B cell (primary cell): ENCODE measurements around the gene F8. TPM values are rescaled to one million over a fixed set of nuclear protein-coding genes. Genes with fewer than 3 reads are reported as not detected.
"Not testable (repeated sequence)": the region's sequence is repeated elsewhere in the genome, so short reads cannot be mapped to it uniquely, and the experiment has no call there.

Source experiments
- ATAC-seq: fragments of 200-7000 bp; cut with Tn5 transposase; one replicate; pipeline ENCODE4 v1.10.0; 2021; ENCODE audit warnings: low read depth, mild to moderate bottlenecking, moderate number of reproducible peaks, moderate library complexity
- CTCF ChIA-PET: fragments of 350-600 bp; sonication (Branson Sonifier 250); formaldehyde crosslinking; loops from one replicate; lab custom pipeline; 2021; ENCODE audit warnings: antibody characterized with exemption, inconsistent platforms; lab: Charles Lee
- POLR2A ChIA-PET: fragments of 350-600 bp; sonication (Branson Sonifier 250); formaldehyde crosslinking; loops from one replicate; lab custom pipeline; 2021; ENCODE audit warnings: antibody characterized with exemption; lab: Charles Lee
- DNase-seq: peaks from one replicate; pipeline ENCODE4 v3.0.0; 2013
- H2AFZ ChIP-seq: 2 replicates; pipeline ENCODE4 v1.6.1; 2012; ENCODE audit warnings: mild to moderate bottlenecking, low read depth, low read length; ENCODE audit not compliant: insufficient read depth, poor library complexity, severe bottlenecking
- H3K27ac ChIP-seq, 2 donors: 1 replicate in 1 of 2; 2 replicates in 1 of 2; pipeline ENCODE4 v1.5.1; 2012 to 2013; ENCODE audit warnings: low read length in 2 of 2, mild to moderate bottlenecking in 2 of 2, moderate library complexity in 1 of 2
- H3K27me3 ChIP-seq, 4 experiments: fragments of 200-600 bp in 1 of 4; sonication (generic) in 1 of 4; replicated peaks in 1 of 4; 1 replicate in 2 of 4; 2 replicates in 2 of 4; pipeline versions ENCODE4 v1.6.1 to v1.7.0; 2013 to 2016; ENCODE audit warnings: low read length in 3 of 4, mild to moderate bottlenecking in 2 of 4, mixed read lengths in 1 of 4, moderate library complexity in 1 of 4; ENCODE audit not compliant: insufficient read depth in 4 of 4, control insufficient read depth in 3 of 4; ENCODE audit errors: control extremely low read depth in 1 of 4
- H3K36me3 ChIP-seq, 2 experiments: replicated peaks in 1 of 2; 1 replicate in 1 of 2; 2 replicates in 1 of 2; pipeline versions ENCODE4 v1.6.1 to v1.7.1; 2013; ENCODE audit warnings: low read length in 1 of 2; ENCODE audit not compliant: insufficient read depth in 2 of 2, control insufficient read depth in 1 of 2; ENCODE audit errors: control extremely low read depth in 1 of 2, extremely low read depth in 1 of 2
- H3K4me1 ChIP-seq, 2 donors: fragments of 200-600 bp in 1 of 2; sonication (generic) in 1 of 2; 1 replicate in 1 of 2; 2 replicates in 1 of 2; pipeline versions ENCODE4 v1.5.1 to v1.6.1; 2013 to 2017; ENCODE audit warnings: low read length in 2 of 2; ENCODE audit not compliant: control insufficient read depth in 2 of 2, insufficient read depth in 2 of 2
- H3K4me2 ChIP-seq: replicated peaks from 2 replicates; pipeline ENCODE3; 2012; ENCODE audit warnings: mild to moderate bottlenecking, low read depth, low read length; ENCODE audit not compliant: poor library complexity, severe bottlenecking
- H3K4me3 ChIP-seq, 5 experiments: fragments of 200-600 bp in 1 of 5; sonication (generic) in 1 of 5; 1 replicate in 3 of 5; 2 replicates in 2 of 5; pipeline versions ENCODE4 v1.5.1 to v1.7.0; 2011 to 2016; ENCODE audit warnings: low read length in 4 of 5, mild to moderate bottlenecking in 4 of 5, low read depth in 2 of 5, control low read depth in 1 of 5, moderate library complexity in 1 of 5; ENCODE audit not compliant: insufficient read depth in 1 of 5; ENCODE audit errors: control extremely low read depth in 1 of 5, extremely low read depth in 1 of 5
- H3K79me2 ChIP-seq: fragments of 200-600 bp; sonication (generic); one replicate; pipeline ENCODE4 v1.6.0; 2016; ENCODE audit warnings: low read length; ENCODE audit not compliant: control insufficient read depth, insufficient read depth
- H3K9ac ChIP-seq: fragments of 200-600 bp; sonication (generic); 2 replicates; pipeline ENCODE4 v1.6.1; 2017; ENCODE audit warnings: mild to moderate bottlenecking, low read length, moderate library complexity
- H3K9me3 ChIP-seq, 3 donors: one replicate each; pipeline versions ENCODE4 v1.6.1 to v1.7.1; 2013; ENCODE audit warnings: low read length in 2 of 3; ENCODE audit not compliant: control insufficient read depth in 2 of 3, insufficient read depth in 1 of 3; ENCODE audit errors: control extremely low read depth in 1 of 3
- H4K20me1 ChIP-seq: 2 replicates; pipeline ENCODE4 v1.6.0; 2012; ENCODE audit warnings: mild to moderate bottlenecking, low read length; ENCODE audit not compliant: insufficient read depth, control insufficient read depth, poor library complexity, severe bottlenecking
- H3K27ac Mint-ChIP-seq: one replicate; pipeline ENCODE4 v1.8.0; 2021; ENCODE audit warnings: mixed read lengths
- H3K27me3 Mint-ChIP-seq: one replicate; pipeline ENCODE4 v1.8.0; 2021; ENCODE audit warnings: mixed read lengths
- H3K4me1 Mint-ChIP-seq: one replicate; pipeline ENCODE4 v1.8.0; 2021; ENCODE audit warnings: mixed read lengths
- H3K4me3 Mint-ChIP-seq: one replicate; pipeline ENCODE4 v1.8.0; 2021; ENCODE audit warnings: mixed read lengths
- H3K9me3 Mint-ChIP-seq: one replicate; pipeline ENCODE4 v1.8.0; 2022; ENCODE audit warnings: mixed read lengths; ENCODE audit not compliant: insufficient read depth
- CTCF ChIP-seq: fragments of 200-600 bp; IDR thresholded peaks from one replicate; pipeline ENCODE4 v1.8.0; 2022; ENCODE audit warnings: antibody characterized with exemption, mild to moderate bottlenecking
- EZH2 ChIP-seq: IDR thresholded peaks from 2 replicates; pipeline ENCODE4 v1.6.1; 2012; ENCODE audit warnings: borderline replicate concordance, low read depth, mild to moderate bottlenecking, moderate library complexity, low read length; ENCODE audit not compliant: insufficient read depth, poor library complexity, severe bottlenecking
- WGBS: methylation state at CpG from one replicate; pipeline ENCODE4 v1.1.5; 2013; ENCODE audit warnings: missing lambda C conversion rate; ENCODE audit not compliant: insufficient coverage; 5-methylcytosine and 5-hydroxymethylcytosine counted together
- intact Hi-C: fragments of 100-400 bp; cut with micrococcal nuclease; formaldehyde crosslinking; loops from one replicate; pipeline ENCODE4 v1.10.0; 2022
- polyA plus RNA-seq: library from polyadenylated mRNA; depleted of rRNA; stranded (reverse); fragments of >200 nt; gene quantifications from 2 replicates; pipeline ENCODE4 v1.2.3, GENCODE V29; 2012
- total RNA-seq, 2 donors: library from RNA; stranded (reverse); fragments of 120-200 nt in 1 of 2; gene quantifications; 1 replicate in 1 of 2; 2 replicates in 1 of 2; pipeline versions ENCODE4 v1.2.3 to v1.2.4, GENCODE V29; 2013 to 2022

F8 gene
- total and polyA plus RNA-seq, 2 donors (not counting 1 experiment from before 2014, with no cell fraction given), result 0.86 to 1.4 TPM

- H3K9ac ChIP-seq, ATAC-seq, H3K27me3 ChIP-seq, H3K27me3 Mint-ChIP-seq, H3K27ac ChIP-seq, H4K20me1 ChIP-seq, H3K4me2 ChIP-seq, intact Hi-C loops, DNase-seq, H3K4me3 ChIP-seq, H3K36me3 ChIP-seq, H3K9me3 ChIP-seq, H2AFZ ChIP-seq, H3K4me3 Mint-ChIP-seq, H3K79me2 ChIP-seq, H3K27ac Mint-ChIP-seq, CTCF ChIA-PET, POLR2A ChIA-PET, H3K9me3 Mint-ChIP-seq: not testable (repeated sequence)
- peaks cover 32% of the 10 kb centered on the region for H3K4me1 Mint-ChIP-seq
- WGBS, result no CpG with 5 or more reads among the region's 3 CpGs
- peaks cover 21 to 27% of the 10 kb centered on the region in 2 donors for H3K4me1 ChIP-seq
Measured at GRCh38 chrX:154825586-154825985, 196.9 kb downstream of the F8 start.

GRCh38 chrX:154824638-154825037 lies 197.9 kb downstream of the F8 start:
- WGBS, result no CpG with 5 or more reads among the region's 1 CpG
- intact Hi-C loops, result no loop called here
- H3K27me3 Mint-ChIP-seq, result no peaks in the 10 kb centered on the region
- POLR2A ChIA-PET, result no interaction called here
- ATAC-seq, result no peak
- Histone ChIP-seq H3K9ac (no peak overlapping the region), H3K9me3 (no peaks in the 10 kb centered on the region), H3K4me3 (no peak overlapping the region), H4K20me1 (no peaks in the 10 kb centered on the region), H3K27ac (no peak overlapping the region), H3K27me3 (no peaks in the 10 kb centered on the region), H3K4me1 (peaks cover 23 to 35% of the 10 kb centered on the region in 2 donors), H3K79me2 (no peaks in the 10 kb centered on the region), H3K36me3 (no peaks in the 10 kb centered on the region), H3K4me2 (no peak overlapping the region), H2AFZ (no peak overlapping the region)
- peaks cover 34% of the 10 kb centered on the region for H3K4me1 Mint-ChIP-seq
- CTCF ChIA-PET, result no interaction called here
- TF ChIP-seq EZH2 (no peak), CTCF (no peak)
- H3K27ac Mint-ChIP-seq, result no peak overlapping the region
- H3K4me3 Mint-ChIP-seq, result no peak overlapping the region
- no peaks in the 10 kb centered on the region for H3K9me3 Mint-ChIP-seq
- DNase-seq, result no peak
